K562 (cell line): ENCODE results near the gene TARS1. TPM values are rescaled to one million over a fixed set of nuclear protein-coding genes. Genes with fewer than 3 reads are reported as not detected.

Source experiments
- CREM ChIP-seq: IDR thresholded peaks from 2 replicates; pipeline ENCODE4 v1.6.1; 2014; ENCODE audit warnings: antibody characterized with exemption, low read depth
- DACH1 ChIP-seq: fragments of 450-650 bp; IDR thresholded peaks from 2 replicates; pipeline ENCODE4 v1.6.1; 2018; ENCODE audit not compliant: partially characterized antibody
- DNMT1 ChIP-seq: fragments of 450-650 bp; IDR thresholded peaks from 2 replicates; pipeline ENCODE4 v1.6.1; 2016; ENCODE audit warnings: antibody characterized with exemption, mild to moderate bottlenecking
- EZH2 ChIP-seq: IDR thresholded peaks from 2 replicates; pipeline ENCODE4 v1.6.1; 2012; ENCODE audit warnings: low read depth, mild to moderate bottlenecking, inconsistent platforms, low read length, borderline replicate concordance
- FOXK2 ChIP-seq, 2 experiments: fragments of 450-650 bp; IDR thresholded peaks in 1 of 2; conservative IDR thresholded peaks in 1 of 2; 2 replicates each; pipeline ENCODE4 v1.6.1; 2016; ENCODE audit warnings: low read depth in 2 of 2, mild to moderate bottlenecking in 1 of 2
- GABPA ChIP-seq: fragments of 200-800 bp; sonication (Bioruptor generic); conservative IDR thresholded peaks from 2 replicates; pipeline ENCODE4 v1.6.1; 2016; ENCODE audit warnings: low read depth, missing genetic modification characterization, missing compliant biosample characterization
- MEIS2 ChIP-seq: fragments of 450-650 bp; IDR thresholded peaks from 2 replicates; pipeline ENCODE4 v1.6.1; 2014; ENCODE audit warnings: mild to moderate bottlenecking; ENCODE audit not compliant: partially characterized antibody
- POLR2B ChIP-seq: fragments of 450-650 bp; IDR thresholded peaks from 2 replicates; pipeline ENCODE4 v1.6.1; 2018; ENCODE audit warnings: low read depth; ENCODE audit not compliant: partially characterized antibody
- PRMT5 ChIP-seq: sonication (generic); formaldehyde crosslinking; IDR thresholded peaks from 2 replicates; pipeline ENCODE4 v1.5.0; 2020; ENCODE audit warnings: missing genetic modification reagents
- RFX5 ChIP-seq: IDR thresholded peaks from 2 replicates; pipeline ENCODE4 v1.6.1; 2011; ENCODE audit warnings: low read depth, mild to moderate bottlenecking, improper control_type of control experiment, low read length
- SP2 ChIP-seq: IDR thresholded peaks from 2 replicates; pipeline ENCODE4 v1.6.1; 2011; ENCODE audit warnings: mild to moderate bottlenecking, low read depth, low read length, moderate library complexity; ENCODE audit not compliant: poor library complexity, severe bottlenecking; ENCODE audit errors: extremely low read depth
- SREBF1 ChIP-seq: fragments of 150-350 bp; IDR thresholded peaks from 2 replicates; pipeline ENCODE4 v1.6.1; 2014; ENCODE audit warnings: antibody characterized with exemption, low read depth, low read length, borderline replicate concordance
- SUPT5H ChIP-seq: fragments of 450-650 bp; IDR thresholded peaks from 2 replicates; pipeline ENCODE4 v1.6.1; 2016
- TEAD4 ChIP-seq, 2 experiments: sonication (generic) in 1 of 2; formaldehyde crosslinking in 1 of 2; IDR thresholded peaks; 2 replicates each; pipeline versions ENCODE4 v1.6.1 to v1.8.0; 2012 to 2022; ENCODE audit warnings: borderline replicate concordance in 1 of 2, inconsistent platforms in 1 of 2, low read length in 1 of 2, mild to moderate bottlenecking in 1 of 2, missing genetic modification reagents in 1 of 2
- TRIM24 ChIP-seq, 2 experiments: fragments of 450-650 bp; IDR thresholded peaks; 2 replicates each; pipeline ENCODE4 v1.6.1; 2016
- ZBTB17 ChIP-seq: fragments of 450-650 bp; formaldehyde crosslinking; IDR thresholded peaks from 2 replicates; pipeline ENCODE4 v1.4.0; 2020; ENCODE audit warnings: mild to moderate bottlenecking
- ZFP36 ChIP-seq: fragments of 150-350 bp; IDR thresholded peaks from 2 replicates; pipeline ENCODE4 v1.6.1; 2018; ENCODE audit warnings: low read length, low read depth; ENCODE audit not compliant: partially characterized antibody
- ZNF239 ChIP-seq: fragments of 250-450 bp; sonication (Bioruptor Pico); IDR thresholded peaks from 2 replicates; pipeline ENCODE4 v1.4.0; 2020; ENCODE audit warnings: mild to moderate bottlenecking
- ZNF41 ChIP-seq: fragments of 250-450 bp; sonication (Bioruptor Pico); conservative IDR thresholded peaks from 2 replicates; pipeline ENCODE4 v1.4.0; 2020; ENCODE audit warnings: mild to moderate bottlenecking
- polyA plus RNA-seq, 8 experiments: library from polyadenylated mRNA; depleted of rRNA in 4 of 8; stranded (reverse) in 5 of 8; unstranded in 3 of 8; fragments of >200 nt; fragmentation: Nextera tagmentation in 2 of 8; fragmentation: Illumina TruSeq in 1 of 8; extraction: Ambion mirVana in 2 of 8; extraction: Trizol in 1 of 8; gene quantifications; 2 replicates each; pipeline versions ENCODE4 v1.2.1 to v1.2.3, GENCODE V29; 2011 to 2014; ENCODE audit warnings: inconsistent platforms in 1 of 8, missing spikeins in 1 of 8
- total RNA-seq, 7 experiments: library from RNA; depleted of rRNA in 6 of 7; stranded (reverse); fragments of >200 nt in 6 of 7; fragmentation: Illumina TruSeq in 2 of 7; extraction: Trizol in 2 of 7; gene quantifications; 2 replicates each; pipeline versions ENCODE4 v1.2.1 to v1.2.3, GENCODE V29; 2011 to 2021; ENCODE audit warnings: low replicate concordance in 1 of 7
- TF ChIP-seq, protein P1 (sequence below): sonication (generic); formaldehyde crosslinking; IDR thresholded peaks from 2 replicates; pipeline ENCODE4 v1.8.0; 2022; ENCODE audit warnings: mild to moderate bottlenecking, missing genetic modification reagents, borderline replicate concordance
- TF ChIP-seq, protein P2 (sequence below): fragments of 250-450 bp; sonication (Bioruptor Pico); IDR thresholded peaks from 2 replicates; pipeline ENCODE4 v1.8.0; 2022; ENCODE audit warnings: moderate library complexity, mild to moderate bottlenecking, inconsistent platforms
- TF ChIP-seq, protein P3 (sequence below): fragments of 250-450 bp; sonication (Bioruptor Pico); IDR thresholded peaks from 2 replicates; pipeline ENCODE4 v1.9.0; 2021; ENCODE audit warnings: mild to moderate bottlenecking, inconsistent platforms
- TF ChIP-seq, protein P4 (sequence below): sonication (generic); formaldehyde crosslinking; IDR thresholded peaks from 2 replicates; pipeline ENCODE4 v1.9.0; 2022; ENCODE audit warnings: mild to moderate bottlenecking, missing genetic modification reagents

TARS1 gene
- total and polyA plus RNA-seq, 9 of the 15 experiments (the other 6 are each of a cell fraction or from before 2014, with no cell fraction given): 263 to 518 (median 439) TPM

DNA sequence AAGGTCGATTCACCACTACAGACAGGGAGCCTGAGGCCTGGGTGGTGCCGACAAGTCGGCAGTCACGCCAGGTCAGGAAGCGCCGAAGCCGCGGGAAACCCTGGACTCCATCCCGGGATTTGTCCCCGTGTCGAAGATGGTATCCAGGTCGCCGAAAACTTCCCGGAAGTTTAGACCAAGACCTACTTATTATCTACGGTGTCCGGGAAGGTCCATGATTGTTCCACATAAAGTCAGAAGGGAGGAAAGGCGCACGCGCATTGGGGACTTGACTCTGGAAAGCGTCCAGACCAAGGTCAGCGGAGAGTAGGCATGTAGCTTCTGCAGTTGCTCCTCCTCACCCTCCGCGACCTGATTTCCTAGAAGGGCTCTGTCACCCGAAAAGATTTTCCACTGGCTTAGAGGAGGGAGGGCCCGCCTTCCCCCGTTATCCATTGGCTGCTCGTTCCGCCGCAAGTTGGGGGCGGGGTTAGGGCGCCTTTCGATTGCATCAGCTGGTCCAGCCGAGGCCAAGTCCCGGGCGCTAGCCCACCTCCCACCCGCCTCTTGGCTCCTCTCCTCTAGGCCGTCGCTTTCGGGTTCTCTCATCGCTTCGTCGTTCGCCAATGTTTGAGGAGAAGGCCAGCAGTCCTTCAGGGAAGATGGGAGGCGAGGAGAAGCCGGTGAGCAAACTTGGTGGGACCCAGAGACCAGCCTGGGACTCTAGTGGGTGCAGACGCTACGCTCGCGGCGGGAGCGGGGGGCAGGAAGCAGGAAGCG lies at the start of gene TARS1 (continued):
- peak; percentile 94 for TF ChIP-seq DACH1
- TF ChIP-seq, protein P1, sequence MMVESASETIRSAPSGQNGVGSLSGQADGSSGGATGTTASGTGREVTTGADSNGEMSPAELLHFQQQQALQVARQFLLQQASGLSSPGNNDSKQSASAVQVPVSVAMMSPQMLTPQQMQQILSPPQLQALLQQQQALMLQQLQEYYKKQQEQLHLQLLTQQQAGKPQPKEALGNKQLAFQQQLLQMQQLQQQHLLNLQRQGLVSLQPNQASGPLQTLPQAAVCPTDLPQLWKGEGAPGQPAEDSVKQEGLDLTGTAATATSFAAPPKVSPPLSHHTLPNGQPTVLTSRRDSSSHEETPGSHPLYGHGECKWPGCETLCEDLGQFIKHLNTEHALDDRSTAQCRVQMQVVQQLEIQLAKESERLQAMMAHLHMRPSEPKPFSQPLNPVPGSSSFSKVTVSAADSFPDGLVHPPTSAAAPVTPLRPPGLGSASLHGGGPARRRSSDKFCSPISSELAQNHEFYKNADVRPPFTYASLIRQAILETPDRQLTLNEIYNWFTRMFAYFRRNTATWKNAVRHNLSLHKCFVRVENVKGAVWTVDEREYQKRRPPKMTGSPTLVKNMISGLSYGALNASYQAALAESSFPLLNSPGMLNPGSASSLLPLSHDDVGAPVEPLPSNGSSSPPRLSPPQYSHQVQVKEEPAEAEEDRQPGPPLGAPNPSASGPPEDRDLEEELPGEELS: 0 out of 2 replicates have a peak, but pooled peaks have one; percentile 34
- peak; percentile 60 to 70; a peak in 2 of 4 replicates for TF ChIP-seq TRIM24 (IDR thresholded peaks at IDR 0.05)
- 0 out of 2 replicates have a peak, but pooled peaks have one; percentile 58 for TF ChIP-seq DNMT1
- no peak for TF ChIP-seq ZNF239 (CRISPR knock-in tag)
- TF ChIP-seq FOXK2 (conservative IDR thresholded peaks at IDR 0.05 in 1 of 2, IDR thresholded peaks at IDR 0.05 in 1 of 2; ENCODE audit: low read depth in 2 of 2): peak; percentile 73 to 88
- no peak for TF ChIP-seq ZFP36
- no peak for TF ChIP-seq EZH2
- TF ChIP-seq PRMT5: no peak
- TF ChIP-seq ZBTB17: 0 out of 2 replicates have a peak, but pooled peaks have one; percentile 50
- TF ChIP-seq GABPA: peak; percentile 81
- peak; percentile 98 for TF ChIP-seq SUPT5H
- TF ChIP-seq TEAD4 (IDR thresholded peaks at IDR 0.05; ENCODE audit: low read length): no peak; the same call in 1 of the 2 replicates
- TF ChIP-seq TEAD4 (CRISPR knock-in tag; IDR thresholded peaks at IDR 0.05; ENCODE audit: borderline replicate concordance): no peak
- TF ChIP-seq SP2: peak; percentile 77
- peak; percentile 97 for TF ChIP-seq POLR2B
- no peak for TF ChIP-seq ZNF41 (CRISPR knock-in tag)
- TF ChIP-seq, protein P2, sequence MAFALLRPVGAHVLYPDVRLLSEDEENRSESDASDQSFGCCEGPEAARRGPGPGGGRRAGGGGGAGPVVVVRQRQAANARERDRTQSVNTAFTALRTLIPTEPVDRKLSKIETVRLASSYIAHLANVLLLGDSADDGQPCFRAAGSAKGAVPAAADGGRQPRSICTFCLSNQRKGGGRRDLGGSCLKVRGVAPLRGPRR (CRISPR knock-in tag): no peak
- TF ChIP-seq RFX5: no peak
- peak; percentile 93 for TF ChIP-seq CREM
- TF ChIP-seq MEIS2: peak; percentile 74
- TF ChIP-seq, protein P3, sequence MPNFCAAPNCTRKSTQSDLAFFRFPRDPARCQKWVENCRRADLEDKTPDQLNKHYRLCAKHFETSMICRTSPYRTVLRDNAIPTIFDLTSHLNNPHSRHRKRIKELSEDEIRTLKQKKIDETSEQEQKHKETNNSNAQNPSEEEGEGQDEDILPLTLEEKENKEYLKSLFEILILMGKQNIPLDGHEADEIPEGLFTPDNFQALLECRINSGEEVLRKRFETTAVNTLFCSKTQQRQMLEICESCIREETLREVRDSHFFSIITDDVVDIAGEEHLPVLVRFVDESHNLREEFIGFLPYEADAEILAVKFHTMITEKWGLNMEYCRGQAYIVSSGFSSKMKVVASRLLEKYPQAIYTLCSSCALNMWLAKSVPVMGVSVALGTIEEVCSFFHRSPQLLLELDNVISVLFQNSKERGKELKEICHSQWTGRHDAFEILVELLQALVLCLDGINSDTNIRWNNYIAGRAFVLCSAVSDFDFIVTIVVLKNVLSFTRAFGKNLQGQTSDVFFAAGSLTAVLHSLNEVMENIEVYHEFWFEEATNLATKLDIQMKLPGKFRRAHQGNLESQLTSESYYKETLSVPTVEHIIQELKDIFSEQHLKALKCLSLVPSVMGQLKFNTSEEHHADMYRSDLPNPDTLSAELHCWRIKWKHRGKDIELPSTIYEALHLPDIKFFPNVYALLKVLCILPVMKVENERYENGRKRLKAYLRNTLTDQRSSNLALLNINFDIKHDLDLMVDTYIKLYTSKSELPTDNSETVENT (CRISPR knock-in tag): peak; percentile 86
- TF ChIP-seq, protein P4, sequence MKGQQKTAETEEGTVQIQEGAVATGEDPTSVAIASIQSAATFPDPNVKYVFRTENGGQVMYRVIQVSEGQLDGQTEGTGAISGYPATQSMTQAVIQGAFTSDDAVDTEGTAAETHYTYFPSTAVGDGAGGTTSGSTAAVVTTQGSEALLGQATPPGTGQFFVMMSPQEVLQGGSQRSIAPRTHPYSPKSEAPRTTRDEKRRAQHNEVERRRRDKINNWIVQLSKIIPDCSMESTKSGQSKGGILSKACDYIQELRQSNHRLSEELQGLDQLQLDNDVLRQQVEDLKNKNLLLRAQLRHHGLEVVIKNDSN (CRISPR knock-in tag): peak; percentile 26; the same call in 1 of the 2 replicates
- TF ChIP-seq SREBF1: no peak
